AG10803 (cell line): ENCODE measurements around the gene NRG3.

ENCODE experiments used
- DNase-seq: peaks from one replicate; pipeline ENCODE4 v3.0.0; 2010; ENCODE audit warnings: low read depth
- H3K4me3 ChIP-seq: 2 replicates; pipeline ENCODE4 v1.5.1; 2011; ENCODE audit warnings: mild to moderate bottlenecking, low read length, control low read depth
- CTCF ChIP-seq: conservative IDR thresholded peaks from 2 replicates; pipeline ENCODE4 v1.5.1; 2011; ENCODE audit warnings: mild to moderate bottlenecking, low read length, control low read depth, inconsistent platforms

Gene NRG3

DNA sequence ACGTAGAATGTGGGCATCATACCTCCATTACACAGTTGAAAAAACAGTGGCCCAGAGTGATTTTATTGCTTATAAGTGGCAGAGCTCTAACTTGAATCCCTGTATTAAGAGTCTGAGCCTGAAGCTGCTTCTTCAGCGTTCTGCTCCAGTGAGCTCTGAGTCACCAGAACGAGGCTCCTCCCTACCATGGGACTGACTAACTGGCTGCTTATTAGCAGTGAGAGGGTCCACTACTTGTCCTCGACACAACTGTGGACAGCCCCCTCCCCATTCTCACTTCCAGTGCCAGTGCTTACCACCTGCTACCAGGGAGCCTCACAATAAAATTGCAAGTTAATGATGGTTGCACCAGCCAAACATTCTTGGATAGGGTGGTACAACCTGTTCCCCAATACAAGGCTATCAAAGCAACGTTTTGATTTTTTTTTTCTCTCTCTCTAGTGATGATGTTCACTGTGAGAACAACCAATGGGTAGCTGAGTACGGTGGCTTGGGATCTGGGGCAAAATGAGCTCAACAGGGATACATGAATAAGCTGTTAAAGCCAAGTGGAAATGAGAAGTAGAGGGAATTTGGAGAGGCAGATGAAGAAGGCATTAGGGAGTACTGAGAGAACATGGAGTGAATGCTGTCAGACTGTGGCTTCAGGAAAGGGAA, 2.7 kb upstream of the NRG3 start:
- no peak for DNase-seq
- TF ChIP-seq CTCF = no peak
- no peak overlapping the region for H3K4me3 ChIP-seq

GRCh38 chr10:81873231-81873931, 1.6 kb upstream of the NRG3 start:
- DNase-seq = no peak
- TF ChIP-seq CTCF = no peak
- H3K4me3 ChIP-seq = no peak overlapping the region

- DNase-seq = no peak
- no peak for TF ChIP-seq CTCF
- no peak overlapping the region for H3K4me3 ChIP-seq
These were observed 820 bp upstream of the NRG3 start for GRCh38 chr10:81873932-81874816.

DNA sequence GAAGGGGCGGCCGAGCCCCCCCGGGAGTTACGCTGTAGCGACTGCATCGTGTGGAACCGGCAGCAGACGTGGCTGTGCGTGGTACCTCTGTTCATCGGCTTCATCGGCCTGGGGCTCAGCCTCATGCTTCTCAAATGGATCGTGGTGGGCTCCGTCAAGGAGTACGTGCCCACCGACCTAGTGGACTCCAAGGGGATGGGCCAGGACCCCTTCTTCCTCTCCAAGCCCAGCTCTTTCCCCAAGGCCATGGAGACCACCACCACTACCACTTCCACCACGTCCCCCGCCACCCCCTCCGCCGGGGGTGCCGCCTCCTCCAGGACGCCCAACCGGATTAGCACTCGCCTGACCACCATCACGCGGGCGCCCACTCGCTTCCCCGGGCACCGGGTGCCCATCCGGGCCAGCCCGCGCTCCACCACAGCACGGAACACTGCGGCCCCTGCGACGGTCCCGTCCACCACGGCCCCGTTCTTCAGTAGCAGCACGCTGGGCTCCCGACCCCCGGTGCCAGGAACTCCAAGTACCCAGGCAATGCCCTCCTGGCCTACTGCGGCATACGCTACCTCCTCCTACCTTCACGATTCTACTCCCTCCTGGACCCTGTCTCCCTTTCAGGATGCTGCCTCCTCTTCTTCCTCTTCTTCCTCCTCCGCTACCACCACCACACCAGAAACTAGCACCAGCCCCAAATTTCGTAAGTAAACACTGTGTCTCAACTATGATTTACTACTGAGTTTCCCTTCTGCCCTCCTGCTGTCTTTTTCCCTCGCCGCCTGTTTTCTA, 666 bp downstream of the NRG3 start:
- no peak for TF ChIP-seq CTCF
- DNase-seq = no peak
- H3K4me3 ChIP-seq = no peak overlapping the region

DNA sequence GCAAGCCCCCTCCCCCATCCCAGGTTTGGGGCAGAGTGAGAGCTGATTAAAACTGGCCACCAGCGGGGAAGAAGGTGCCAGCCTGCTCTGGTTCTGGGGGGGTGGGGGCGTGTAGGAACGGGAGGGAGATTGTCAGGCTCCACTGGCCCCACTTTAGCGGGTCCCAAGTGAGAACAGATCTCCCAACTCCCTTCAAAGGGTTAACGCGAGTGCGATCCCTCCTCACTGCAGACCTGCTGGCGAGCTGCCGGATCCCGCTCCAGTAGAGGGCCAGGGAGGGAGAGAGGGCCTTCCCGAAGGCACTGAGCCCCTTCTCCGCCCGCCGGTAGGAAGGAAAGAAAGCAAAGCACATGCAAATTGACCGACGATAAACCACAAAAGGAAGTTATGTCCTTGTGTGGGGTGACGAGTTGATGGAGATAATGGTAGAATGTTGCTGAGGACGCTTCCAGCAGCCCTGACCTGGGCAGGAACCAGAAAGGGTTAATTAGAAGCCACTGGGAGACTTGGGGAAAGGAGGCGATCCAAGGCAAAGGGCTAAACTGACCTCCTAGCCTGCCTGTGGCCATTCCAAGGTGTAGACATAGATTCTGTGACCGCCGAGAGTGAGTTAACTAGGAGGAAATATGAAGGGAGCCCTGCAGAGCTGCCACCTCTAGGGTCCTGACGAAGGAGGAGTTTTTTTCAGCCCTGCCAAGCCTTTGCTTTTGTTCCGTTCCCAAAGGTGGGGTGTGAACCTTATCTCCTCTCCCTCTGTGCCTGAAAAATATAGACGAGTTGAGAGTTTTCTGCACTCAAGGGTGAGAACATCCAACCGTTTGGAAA, 1.5 kb downstream of the NRG3 start:
- DNase-seq = no peak
- H3K4me3 ChIP-seq = no peak overlapping the region
- no peak for TF ChIP-seq CTCF

DNA sequence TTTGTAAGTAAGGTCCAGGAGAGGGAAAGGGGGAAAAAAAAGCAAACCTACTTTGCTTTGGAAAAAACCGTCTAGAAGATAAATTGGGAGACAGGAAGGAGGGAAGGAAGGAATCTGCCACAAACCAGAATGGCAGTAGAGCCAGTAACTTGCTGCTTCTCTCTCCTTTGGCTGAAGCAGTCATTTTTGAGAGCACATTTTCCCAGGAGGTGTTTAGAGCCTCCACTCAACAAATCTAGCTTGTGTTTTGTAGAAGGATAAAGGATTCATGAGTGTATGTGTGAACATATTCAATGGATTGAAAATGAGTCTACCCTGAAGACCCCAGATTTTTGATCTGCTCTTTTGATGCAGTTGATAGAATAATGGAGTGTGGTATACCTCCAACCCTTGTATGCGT, 2.6 kb downstream of the NRG3 start:
- DNase-seq = no peak
- no peak for TF ChIP-seq CTCF
- no peak overlapping the region for H3K4me3 ChIP-seq
